ENCODE measurements around the gene CACNB2.
"Not testable (repeated sequence)": the region's sequence is repeated elsewhere in the genome, so short reads cannot be mapped to it uniquely, and the experiment has no call there.

The CACNB2 gene

GRCh38 chr10:18201877-18202276 is 61.7 kb downstream of the CACNB2 start:
- no peak for DNase-seq (ENCODE audit: low spot score)

- DNase-seq (ENCODE audit: low spot score), result no peak
These were observed 62.6 kb downstream of the CACNB2 start for GRCh38 chr10:18202680-18203460.

GRCh38 chr10:18203471-18203870 is 63.2 kb downstream of the CACNB2 start:
- DNase-seq (ENCODE audit: low spot score), result no peak

- no peak for DNase-seq (ENCODE audit: low spot score)
These were observed 64.0 kb downstream of the CACNB2 start for GRCh38 chr10:18204039-18204835.

- no peak for DNase-seq (ENCODE audit: low spot score)
These were observed 65.0 kb downstream of the CACNB2 start for GRCh38 chr10:18205098-18205834.

- DNase-seq (ENCODE audit: low spot score), result not testable (repeated sequence)
These were observed 68.0 kb downstream of the CACNB2 start for GRCh38 chr10:18208186-18208585.

GRCh38 chr10:18209241-18209640 is 69.0 kb downstream of the CACNB2 start:
- DNase-seq (ENCODE audit: low spot score), result no peak

- no peak for DNase-seq (ENCODE audit: low spot score)
These were observed 70.5 kb downstream of the CACNB2 start for GRCh38 chr10:18210711-18211110.

GRCh38 chr10:18211862-18212261 is 71.6 kb downstream of the CACNB2 start:
- DNase-seq (ENCODE audit: low spot score), result no peak

GRCh38 chr10:18213271-18213670 is 73.0 kb downstream of the CACNB2 start:
- DNase-seq (ENCODE audit: low spot score), result no peak

GRCh38 chr10:18214691-18215563 is 74.7 kb downstream of the CACNB2 start:
- peak; percentile 44 for DNase-seq (ENCODE audit: low spot score)

- DNase-seq (ENCODE audit: low spot score), result no peak
These were observed 76.3 kb downstream of the CACNB2 start for GRCh38 chr10:18216482-18216881.

GRCh38 chr10:18217577-18217976 is 77.4 kb downstream of the CACNB2 start:
- no peak for DNase-seq (ENCODE audit: low spot score)

GRCh38 chr10:18219146-18219545 is 78.9 kb downstream of the CACNB2 start:
- DNase-seq (ENCODE audit: low spot score), result no peak

- no peak for DNase-seq (ENCODE audit: low spot score)
These were observed 80.9 kb downstream of the CACNB2 start for GRCh38 chr10:18221123-18221522.

- no peak for DNase-seq (ENCODE audit: low spot score)
These were observed 81.7 kb downstream of the CACNB2 start for GRCh38 chr10:18221882-18222281.

- no peak for DNase-seq (ENCODE audit: low spot score)
These were observed 82.6 kb downstream of the CACNB2 start for GRCh38 chr10:18222866-18223265.

GRCh38 chr10:18223898-18224297 is 83.7 kb downstream of the CACNB2 start:
- DNase-seq (ENCODE audit: low spot score), result no peak

- no peak for DNase-seq (ENCODE audit: low spot score)
These were observed 84.6 kb downstream of the CACNB2 start for GRCh38 chr10:18224626-18225445.

GRCh38 chr10:18226336-18226735 is 86.1 kb downstream of the CACNB2 start:
- no peak for DNase-seq (ENCODE audit: low spot score)

- no peak for DNase-seq (ENCODE audit: low spot score)
These were observed 89.6 kb downstream of the CACNB2 start for GRCh38 chr10:18229826-18230225.

Measured in SW480 (cell line).